Stimulated activated naive CD4-positive, alpha-beta T cell treated with Interleukin-2 at 50 U/mL for 16 hours (primary cell): ENCODE data around the gene KIAA1671.
"Not testable (repeated sequence)": the region's sequence is repeated elsewhere in the genome, so short reads cannot be mapped to it uniquely, and the experiment has no call there.

ENCODE experiments used
- DNase-seq: peaks from one replicate; lab custom pipeline; 2025; lab: John Stamatoyannopoulos, UW

KIAA1671 gene

GRCh38 chr22:25201557-25202273 is 249.2 kb downstream of the KIAA1671 start:
- DNase-seq = no peak

DNA sequence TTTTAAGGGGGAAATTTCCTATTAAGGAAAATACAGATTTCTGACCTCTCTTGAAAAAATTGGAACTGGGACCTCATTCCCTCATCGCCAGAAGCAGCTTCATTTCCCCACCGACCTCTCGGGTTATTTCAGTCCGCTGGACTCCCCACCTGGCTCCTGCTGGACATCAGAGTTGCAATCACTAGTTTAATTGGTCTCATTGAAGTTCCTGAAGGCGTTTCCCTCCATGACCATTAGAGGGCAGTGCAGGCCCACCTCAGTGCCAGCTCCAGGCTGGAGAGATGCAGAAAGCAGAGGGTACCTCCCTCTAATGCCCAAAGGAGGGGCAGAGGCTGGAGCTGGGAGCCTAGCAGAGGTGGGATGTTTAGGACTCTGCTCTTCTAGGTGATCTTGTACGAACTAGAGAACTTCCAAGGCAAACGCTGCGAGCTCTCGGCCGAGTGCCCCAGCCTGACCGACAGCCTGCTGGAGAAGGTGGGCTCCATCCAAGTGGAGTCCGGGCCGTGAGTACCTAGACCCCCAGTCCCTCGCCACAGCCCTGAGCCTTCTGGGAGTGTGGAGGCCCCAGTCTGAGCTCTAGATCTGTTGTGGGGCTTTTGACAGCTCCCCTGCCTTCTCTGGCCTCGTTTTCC is 249.9 kb downstream of the KIAA1671 start:
- DNase-seq = no peak

- no peak for DNase-seq
Observed at GRCh38 chr22:25203082-25203481, 250.6 kb downstream of the KIAA1671 start.

DNA sequence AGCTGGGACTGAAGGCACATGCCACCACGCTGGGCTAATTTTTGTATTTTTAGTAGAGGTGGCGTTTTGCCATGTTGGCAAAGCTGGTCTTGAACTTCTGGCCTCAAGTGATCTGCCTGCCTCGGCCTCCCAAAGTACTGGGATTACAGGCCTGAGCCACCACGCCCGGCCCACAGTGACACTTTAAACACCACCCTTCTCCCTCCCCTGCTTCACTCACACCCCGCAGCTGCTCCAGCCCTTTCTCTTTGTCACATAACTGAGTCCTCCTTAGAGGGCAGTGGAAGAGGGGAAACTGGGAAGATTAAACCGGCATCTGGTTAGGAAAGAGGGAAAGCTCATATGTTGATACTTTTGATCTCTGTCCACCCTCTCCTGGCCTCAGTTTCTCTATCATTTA is 252.0 kb downstream of the KIAA1671 start:
- not testable (repeated sequence) for DNase-seq

DNA sequence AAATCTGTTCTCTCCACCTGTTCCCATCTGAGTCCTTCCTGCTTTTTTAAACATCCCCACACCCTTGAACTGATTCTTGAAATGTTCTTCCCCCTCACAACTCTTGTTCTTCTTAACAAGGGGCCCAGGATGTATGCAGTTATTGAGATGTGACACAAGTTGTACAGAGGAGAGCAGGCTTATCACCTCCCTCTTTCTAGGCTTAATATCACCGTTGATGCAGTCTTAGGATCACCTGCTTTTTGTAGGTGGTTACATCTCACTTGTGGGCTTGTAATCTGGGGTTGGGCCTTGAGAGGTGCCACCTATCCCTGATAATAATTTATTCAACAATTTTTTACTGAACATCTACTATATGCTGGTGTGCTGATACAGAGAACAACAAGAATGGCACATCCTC is 253.3 kb downstream of the KIAA1671 start:
- DNase-seq = no peak

DNA sequence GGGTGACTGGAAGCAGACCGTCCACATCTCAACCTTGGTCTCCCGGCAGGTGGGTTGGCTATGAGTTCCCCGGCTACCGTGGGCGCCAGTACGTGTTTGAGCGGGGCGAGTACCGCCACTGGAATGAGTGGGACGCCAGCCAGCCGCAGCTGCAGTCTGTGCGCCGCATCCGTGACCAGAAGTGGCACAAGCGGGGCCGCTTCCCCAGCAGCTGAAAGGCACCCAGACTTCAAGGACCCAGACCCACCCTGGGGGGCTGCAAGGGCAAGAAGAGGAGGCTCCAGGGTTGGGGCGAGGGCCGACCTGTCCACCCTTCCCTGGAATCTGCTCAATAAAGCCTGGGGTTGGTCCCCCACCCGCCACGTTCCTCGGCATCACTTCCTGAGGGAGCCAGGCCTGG is 254.5 kb downstream of the KIAA1671 start:
- DNase-seq = no peak

DNA sequence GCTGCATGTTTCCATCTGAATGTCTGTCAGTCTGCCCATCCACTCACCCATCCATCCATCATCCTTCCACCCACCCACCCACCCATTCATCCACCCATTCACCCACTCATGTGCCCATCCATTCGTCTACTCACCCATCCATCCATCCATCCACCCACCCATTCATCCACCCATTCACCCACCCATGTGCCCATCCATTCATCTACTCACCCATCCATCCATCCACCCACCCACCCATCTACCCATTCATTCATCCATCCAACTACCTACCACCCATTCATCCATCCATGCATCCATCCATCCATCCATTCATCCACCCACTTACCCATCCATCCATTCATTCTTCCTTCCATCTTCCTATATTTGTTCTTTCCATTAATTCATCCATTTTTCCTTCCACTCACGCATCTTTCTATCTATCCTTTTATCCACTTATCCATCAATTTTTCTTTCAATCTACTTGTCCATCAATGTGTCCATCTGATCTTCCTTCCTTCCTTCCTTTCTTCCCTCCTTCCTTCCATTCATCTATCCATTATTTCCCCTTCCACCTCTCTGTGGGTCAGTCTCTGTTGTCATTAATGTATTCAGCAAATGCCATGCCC is 255.1 kb downstream of the KIAA1671 start:
- no peak for DNase-seq

- DNase-seq = no peak
Observed at GRCh38 chr22:25208328-25208727, 255.8 kb downstream of the KIAA1671 start.

- DNase-seq = no peak
Observed at GRCh38 chr22:25208743-25209505, 256.4 kb downstream of the KIAA1671 start.

- no peak for DNase-seq
Observed at GRCh38 chr22:25210793-25211192, 258.3 kb downstream of the KIAA1671 start.

DNA sequence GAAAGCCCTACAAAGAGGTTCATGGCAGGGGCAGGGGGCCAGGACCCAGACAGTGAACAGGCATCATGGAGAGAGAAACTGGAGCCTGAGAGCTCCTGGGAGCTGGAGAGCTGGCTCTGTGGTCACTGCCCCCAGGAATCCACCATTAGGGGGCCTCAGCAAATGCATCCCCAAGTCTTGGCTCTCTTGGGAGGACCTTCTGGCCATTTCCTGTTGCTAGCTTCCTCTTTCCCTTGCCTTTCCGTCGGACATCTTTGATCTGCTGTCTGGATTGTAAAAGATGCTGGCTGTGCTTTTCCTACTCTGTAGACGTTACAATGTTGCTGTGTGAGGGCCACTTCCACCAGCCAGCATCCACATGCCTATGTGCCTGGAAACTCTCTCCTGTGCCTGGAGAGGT is 259.8 kb downstream of the KIAA1671 start:
- no peak for DNase-seq

GRCh38 chr22:25213221-25213620 is 260.7 kb downstream of the KIAA1671 start:
- no peak for DNase-seq

DNA sequence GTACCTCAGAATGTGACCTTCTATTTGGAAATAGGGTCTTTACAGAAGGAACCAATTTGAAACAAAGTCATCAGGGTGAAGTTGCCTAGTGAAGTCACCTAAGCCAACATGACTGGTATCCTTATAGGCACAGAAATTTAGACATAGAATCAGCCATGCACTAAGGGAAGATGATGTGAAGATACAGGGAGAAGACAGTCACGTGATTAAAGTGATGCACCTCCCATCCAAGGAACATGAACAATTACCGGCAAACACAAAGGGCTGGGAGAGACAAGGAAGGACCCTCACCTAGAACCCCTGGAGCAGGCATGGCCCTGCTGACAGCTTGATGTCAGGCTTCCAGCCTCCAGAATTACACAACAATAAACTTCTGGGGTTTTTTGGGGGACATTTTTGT is 263.7 kb downstream of the KIAA1671 start:
- DNase-seq = no peak

GRCh38 chr22:25219211-25219689 is 266.7 kb downstream of the KIAA1671 start, which contains the start of gene CRYBB2:
CRYBB2 (plus strand) TSS chr22:25219639; CDS start chr22:25221430, 1,791 bp downstream.
- no peak for DNase-seq

- no peak for DNase-seq
Observed at GRCh38 chr22:25219948-25220442, 267.5 kb downstream of the KIAA1671 start.

DNA sequence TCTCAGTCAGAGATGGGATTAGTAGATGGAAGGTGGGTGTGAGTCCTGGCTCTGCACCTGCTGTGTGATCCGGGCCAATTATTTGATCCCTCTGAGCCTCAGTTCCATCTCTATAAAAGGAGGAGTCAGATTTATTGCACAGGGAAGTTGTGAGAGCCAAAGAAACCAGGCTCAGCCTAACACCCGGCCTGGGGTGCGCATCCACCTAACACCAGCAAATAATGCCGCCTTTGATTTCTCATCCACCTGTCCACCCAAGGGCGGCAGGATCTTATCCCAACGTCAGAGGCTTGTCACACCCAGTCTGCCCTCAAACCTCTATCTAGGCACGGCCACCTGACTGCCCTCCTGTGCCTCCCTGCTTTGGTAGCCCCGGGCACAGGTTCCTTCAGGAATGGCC is 269.3 kb downstream of the KIAA1671 start:
- no peak for DNase-seq

DNA sequence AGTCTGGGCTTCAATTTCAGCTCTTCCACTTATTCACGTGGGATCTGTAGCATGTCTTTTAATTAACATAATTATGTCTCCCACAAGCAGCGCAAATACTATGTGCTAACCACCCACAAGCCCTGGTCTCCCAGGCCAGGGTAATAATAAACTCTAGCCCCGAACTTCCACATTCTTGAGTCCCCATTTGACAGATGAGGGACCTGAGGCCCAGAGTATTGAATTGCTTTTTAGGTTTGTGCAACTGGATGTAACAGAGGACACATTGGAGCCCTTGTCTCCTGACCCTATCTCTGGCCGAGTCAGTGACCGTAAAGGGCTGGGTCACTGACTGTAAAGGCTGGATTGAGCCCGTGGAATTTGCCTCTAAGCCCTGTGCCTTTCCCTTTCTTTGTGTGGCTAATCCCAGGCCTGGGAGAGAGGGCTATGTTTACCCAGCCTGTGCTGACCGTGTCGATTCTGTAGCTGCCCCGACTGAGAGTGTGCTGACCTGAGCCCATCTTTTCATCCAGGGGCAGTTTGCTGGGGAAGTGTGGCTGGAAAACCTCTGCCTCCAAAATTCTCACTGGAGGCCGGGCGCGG is 270.8 kb downstream of the KIAA1671 start:
- no peak for DNase-seq

- DNase-seq = no peak
Observed at GRCh38 chr22:25228822-25229221, 276.3 kb downstream of the KIAA1671 start.

DNA sequence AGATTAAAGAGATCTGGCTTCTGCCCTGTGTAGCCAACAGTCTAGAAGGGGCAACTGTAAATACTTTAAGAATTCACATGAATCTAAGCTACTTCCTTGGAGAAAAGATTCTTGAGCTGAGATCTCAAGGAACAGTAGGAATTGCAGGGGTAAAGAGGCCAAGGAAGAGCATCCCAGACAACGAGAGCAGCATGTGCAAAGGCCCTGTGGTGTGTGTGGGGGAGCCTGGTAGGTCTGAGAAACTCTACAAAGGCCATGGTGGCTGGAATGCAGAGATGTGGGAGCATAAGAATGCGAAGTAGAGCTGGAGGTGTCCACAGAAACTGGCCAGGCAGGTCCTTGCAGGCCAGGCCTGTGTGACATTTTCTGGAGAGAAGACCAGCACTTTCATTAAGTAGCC is 278.2 kb downstream of the KIAA1671 start:
- not testable (repeated sequence) for DNase-seq

- DNase-seq = no peak
Observed at GRCh38 chr22:25232301-25232700, 279.8 kb downstream of the KIAA1671 start.

GRCh38 chr22:25233706-25234105 is 281.2 kb downstream of the KIAA1671 start:
- not testable (repeated sequence) for DNase-seq
